Activated naive CD8-positive, alpha-beta T cell treated with anti-CD3 and anti-CD28 coated beads, Interleukin-2, amount 50 U/mL, for 16 hours (primary cell): ENCODE measurements around the gene VWA3B.
"Not testable (repeated sequence)": the region's sequence is repeated elsewhere in the genome, so short reads cannot be mapped to it uniquely, and the experiment has no call there.

ENCODE experiments used
- DNase-seq: peaks from one replicate; pipeline ENCODE4 v3.0.0-alpha.2; 2020; ENCODE audit warnings: low read depth, low spot score

Gene VWA3B

GRCh38 chr2:98245491-98245890 is 158.5 kb downstream of the VWA3B start:
- no peak for DNase-seq

DNA sequence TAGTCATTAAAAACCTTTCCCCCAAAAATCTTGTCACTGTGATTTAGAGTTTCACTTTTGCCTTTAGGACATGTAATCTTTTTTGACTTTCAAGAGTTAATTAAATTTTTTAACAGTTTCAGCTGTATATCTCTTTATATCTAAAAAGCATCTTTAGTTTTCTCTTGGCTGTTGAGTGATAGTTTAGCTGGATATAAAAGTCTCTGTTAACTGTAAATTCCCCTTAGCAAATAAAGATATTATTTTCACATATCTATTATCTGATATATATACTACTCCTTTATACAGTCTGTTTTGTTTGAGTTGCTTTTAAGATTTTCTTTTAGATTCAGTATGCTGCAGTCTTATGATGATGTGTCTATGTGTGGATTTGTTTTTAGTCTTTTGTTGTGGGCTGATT is 160.4 kb downstream of the VWA3B start:
- DNase-seq: no peak

GRCh38 chr2:98252038-98252773 is 165.2 kb downstream of the VWA3B start:
- DNase-seq: no peak

GRCh38 chr2:98253461-98254070 is 166.6 kb downstream of the VWA3B start:
- DNase-seq: no peak

GRCh38 chr2:98254504-98255059 is 167.6 kb downstream of the VWA3B start:
- no peak for DNase-seq

GRCh38 chr2:98258906-98259305 is 171.9 kb downstream of the VWA3B start:
- no peak for DNase-seq

- no peak for DNase-seq
These were observed 176.4 kb downstream of the VWA3B start for GRCh38 chr2:98263362-98263761.

- not testable (repeated sequence) for DNase-seq
These were observed 181.3 kb downstream of the VWA3B start for GRCh38 chr2:98268225-98268624.

DNA sequence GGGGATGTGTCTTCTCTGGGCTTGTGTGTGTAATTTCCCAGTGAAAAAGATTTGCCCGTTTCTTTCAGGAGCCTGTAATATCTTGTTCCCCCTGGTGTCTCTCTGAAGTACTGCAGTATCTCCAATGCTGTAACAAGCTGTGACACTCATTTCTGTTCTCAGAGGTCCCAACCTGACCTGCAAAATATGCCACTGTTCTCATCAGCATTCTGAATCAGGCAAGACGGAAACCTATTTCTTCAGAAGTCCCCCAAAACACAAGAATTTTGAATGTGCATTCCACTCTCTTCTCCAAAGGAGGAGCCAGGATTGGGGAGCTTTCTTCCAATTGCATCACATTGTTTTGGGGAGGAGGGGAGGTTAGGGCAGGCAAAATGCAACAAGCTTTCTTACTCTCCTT is 182.3 kb downstream of the VWA3B start:
- no peak for DNase-seq

DNA sequence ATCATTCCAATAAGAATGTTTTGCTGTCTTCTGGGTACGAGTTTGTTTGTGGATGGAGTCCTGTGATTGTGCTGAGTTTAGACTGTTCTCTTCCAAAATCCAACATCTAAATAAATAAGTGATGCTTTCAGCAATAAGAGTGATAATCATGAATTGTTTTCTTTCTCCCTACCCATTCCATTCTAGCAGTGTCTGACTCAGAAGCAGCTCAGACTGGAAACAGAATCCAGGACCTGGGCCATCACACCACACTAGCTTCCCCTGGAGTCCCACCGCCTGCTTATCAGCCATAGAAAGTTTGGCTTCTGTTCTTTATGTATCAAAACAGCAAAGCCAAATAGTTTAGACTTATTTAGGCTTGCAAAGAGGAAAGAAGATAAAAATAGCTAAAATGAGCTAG is 182.9 kb downstream of the VWA3B start:
- DNase-seq: no peak

DNA sequence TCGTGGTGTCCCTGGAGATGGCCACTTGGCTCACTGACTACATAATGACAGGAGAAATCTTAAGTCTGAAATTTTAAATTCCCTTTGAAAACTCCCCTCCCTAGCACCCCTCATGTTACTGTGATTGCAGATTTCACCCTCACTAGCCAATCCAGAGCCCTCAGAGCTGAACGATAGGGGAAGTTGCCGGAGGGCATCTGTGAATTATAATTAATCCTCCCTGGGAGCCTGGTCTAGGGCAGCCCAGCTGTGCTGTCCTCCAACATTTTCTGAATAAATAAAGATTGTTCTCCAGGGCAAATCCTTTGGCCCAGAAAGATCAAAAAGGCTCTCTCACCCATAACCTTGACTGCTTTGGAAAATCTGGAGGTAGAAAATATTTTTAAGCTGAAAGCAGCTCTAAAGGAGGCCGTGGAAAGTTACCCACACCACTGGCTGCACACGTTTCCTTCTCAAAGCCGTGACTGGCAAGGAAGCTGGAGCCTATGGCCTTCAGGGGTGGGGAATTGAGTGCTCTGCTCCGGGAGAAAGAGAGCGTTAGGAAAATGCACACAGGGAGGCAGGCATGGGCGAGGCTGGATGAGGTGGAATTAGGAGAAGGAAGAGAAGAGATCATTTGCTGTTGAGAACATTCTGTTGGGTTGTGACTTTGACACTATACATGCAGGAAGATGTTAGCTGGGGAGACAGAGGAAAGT is 190.3 kb downstream of the VWA3B start:
- DNase-seq: no peak

- DNase-seq: no peak
These were observed 191.1 kb downstream of the VWA3B start for GRCh38 chr2:98278074-98278473.

GRCh38 chr2:98280376-98281102 is 193.6 kb downstream of the VWA3B start:
- no peak for DNase-seq

DNA sequence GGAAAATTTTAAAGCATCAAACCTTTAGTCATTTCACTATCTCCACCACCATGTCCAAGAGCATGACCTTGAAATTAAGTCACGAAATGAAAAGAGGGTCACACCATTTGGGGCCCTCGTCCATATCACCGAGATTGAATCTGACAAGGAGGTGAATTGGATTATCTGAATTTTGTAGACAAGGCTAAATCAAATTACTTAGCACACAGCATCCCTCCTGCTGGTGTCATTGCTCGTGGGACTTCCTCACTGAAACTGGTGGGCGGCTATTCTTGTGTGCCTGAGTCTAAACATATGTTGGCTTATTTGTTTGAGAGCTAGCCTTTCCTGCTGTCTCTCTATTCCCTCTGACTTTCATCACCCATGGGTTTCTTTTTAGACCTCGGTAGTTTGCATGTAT is 194.6 kb downstream of the VWA3B start:
- DNase-seq: no peak

DNA sequence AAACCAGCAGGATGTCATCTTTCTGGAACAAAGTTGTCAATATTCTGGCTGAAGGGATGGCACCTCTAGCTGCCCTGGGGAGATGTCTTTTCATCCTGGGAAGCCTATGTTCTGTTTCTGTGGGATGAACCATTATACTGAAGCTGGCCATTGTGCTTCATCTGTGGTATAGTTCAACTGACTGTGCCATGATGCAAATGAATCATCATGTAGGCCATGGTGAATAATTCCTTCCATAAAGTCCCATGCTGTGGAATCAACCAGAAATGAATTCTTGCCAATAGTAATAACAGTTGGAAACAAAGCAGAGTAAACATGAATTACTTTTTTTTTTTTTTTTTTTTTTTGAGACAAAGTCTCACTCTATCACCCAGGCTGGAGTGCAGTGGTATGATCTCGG is 195.1 kb downstream of the VWA3B start:
- DNase-seq: no peak

GRCh38 chr2:98293030-98293429 is 206.1 kb downstream of the VWA3B start:
- no peak for DNase-seq

DNA sequence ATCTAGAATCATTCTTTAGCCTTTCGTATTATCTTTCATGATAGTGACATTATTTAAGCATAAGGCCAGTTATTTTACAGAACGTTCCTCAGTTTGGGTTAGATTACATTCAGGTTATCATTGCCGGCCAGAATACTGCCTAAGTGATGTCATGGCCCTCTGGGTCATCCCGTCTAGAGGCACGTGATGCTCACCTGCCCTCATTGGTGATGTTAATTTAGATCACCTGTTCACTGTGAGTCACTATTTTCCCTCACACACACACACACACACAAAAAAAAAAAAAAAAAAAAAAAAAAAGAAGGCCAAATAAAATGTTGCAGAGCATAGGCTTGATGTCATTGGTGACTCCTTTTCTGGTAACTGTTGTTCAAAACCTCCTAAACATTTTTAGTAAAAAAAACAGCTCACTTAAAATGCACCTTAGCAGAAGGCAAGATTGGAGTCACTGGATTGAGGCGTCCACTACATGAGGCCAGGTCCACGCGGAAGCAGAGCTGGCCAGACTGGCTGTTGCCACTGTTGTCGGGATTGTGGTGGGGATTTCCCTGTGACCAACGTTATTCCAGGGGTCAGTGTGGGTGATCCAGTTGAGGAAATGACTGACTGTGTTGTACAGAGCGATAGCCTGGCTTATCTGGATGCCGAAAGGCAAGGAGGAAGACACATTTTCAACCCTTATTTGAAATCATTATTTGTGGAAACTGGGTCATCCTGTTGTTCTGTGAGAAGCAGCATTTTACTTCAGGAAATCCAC is 207.1 kb downstream of the VWA3B start:
- DNase-seq: no peak

DNA sequence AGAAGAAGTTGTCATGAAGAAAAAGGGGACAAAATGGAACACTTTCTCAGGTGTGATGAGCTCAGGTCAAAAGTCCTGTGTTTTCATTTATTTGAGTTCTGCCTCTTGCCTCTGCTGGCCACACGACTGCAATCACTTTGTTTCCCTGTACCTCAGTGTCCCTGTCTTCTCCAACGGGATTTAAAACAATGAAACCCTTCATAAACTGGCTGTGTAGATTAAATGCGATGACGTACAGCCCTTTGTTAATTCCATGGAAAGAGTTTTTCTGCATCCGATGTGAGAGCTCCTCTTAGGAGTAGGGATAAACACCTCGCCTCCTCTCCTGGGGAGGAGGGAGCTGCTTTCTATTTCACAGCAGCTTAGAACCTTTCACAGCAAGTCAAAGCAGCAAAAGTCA is 207.7 kb downstream of the VWA3B start:
- no peak for DNase-seq

GRCh38 chr2:98295275-98295674 is 208.3 kb downstream of the VWA3B start:
- DNase-seq: no peak

GRCh38 chr2:98295721-98296414 is 208.9 kb downstream of the VWA3B start:
- DNase-seq: no peak

DNA sequence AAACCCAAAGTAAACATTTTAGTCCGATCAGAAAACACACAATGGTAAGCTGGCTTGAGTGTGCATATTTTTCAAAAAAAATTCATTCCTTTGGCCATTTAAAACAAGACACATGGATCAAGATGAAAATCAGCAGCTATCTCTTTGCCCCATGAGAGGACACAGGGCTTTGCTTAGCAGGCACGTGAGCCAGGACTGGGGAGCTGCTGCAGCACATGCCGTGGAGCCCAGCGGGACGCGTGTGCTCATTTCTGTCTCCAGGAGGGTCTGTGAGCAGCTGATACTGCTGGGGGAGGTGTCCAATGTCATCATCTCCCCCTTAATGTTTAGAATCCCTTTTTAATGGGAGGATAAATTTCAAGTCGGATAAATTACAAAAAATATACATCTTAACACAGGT is 209.5 kb downstream of the VWA3B start:
- DNase-seq: no peak
